AG08396 (cell line): Measurements from ENCODE around the gene ZNF8.
A peak's percentile ranks its signal among the peaks of the same experiment; 100 is the strongest.
"Not testable (repeated sequence)": the region's sequence is repeated elsewhere in the genome, so short reads cannot be mapped to it uniquely, and the experiment has no call there.

Experiments
- DNase-seq: peaks from one replicate; pipeline ENCODE4 v3.0.0; 2012; ENCODE audit warnings: low spot score, mixed read lengths

The ZNF8 gene

GRCh38 chr19:58278541-58279041 lies at the start of gene ZNF8:
Gene ZNF8, plus strand, starts transcription at chr19:58278955. Its CDS starts 127 bp downstream, at chr19:58279082.
- DNase-seq = peak; percentile 99

DNA sequence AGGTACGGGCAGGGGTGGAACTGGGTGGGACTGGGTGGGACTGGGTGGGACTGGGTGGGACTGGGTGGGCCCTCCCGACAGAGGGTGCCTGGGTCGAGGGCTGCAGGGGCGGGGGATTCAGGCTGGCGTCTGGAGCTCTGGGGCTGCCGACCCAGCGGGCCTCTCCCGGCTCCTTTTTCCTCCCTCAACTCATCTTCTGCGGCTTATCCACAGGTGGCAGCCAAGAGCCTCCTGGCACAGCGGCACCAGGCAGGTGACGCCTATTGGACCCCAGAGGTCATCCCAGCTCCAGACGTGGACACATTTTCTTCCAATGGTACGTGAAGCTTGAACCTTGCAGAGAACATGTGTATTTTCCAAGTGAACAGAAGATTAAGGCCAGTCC lies 49.5 kb upstream of the ZNF8 start:
- peak; percentile 50 for DNase-seq

GRCh38 chr19:58237324-58237723 lies 41.4 kb upstream of the ZNF8 start:
- no peak for DNase-seq

- no peak for DNase-seq
Measured at GRCh38 chr19:58243351-58243750, 35.4 kb upstream of the ZNF8 start.

GRCh38 chr19:58248886-58249285 lies 29.9 kb upstream of the ZNF8 start:
- no peak for DNase-seq

GRCh38 chr19:58252102-58252685 lies 26.6 kb upstream of the ZNF8 start:
- no peak for DNase-seq

DNA sequence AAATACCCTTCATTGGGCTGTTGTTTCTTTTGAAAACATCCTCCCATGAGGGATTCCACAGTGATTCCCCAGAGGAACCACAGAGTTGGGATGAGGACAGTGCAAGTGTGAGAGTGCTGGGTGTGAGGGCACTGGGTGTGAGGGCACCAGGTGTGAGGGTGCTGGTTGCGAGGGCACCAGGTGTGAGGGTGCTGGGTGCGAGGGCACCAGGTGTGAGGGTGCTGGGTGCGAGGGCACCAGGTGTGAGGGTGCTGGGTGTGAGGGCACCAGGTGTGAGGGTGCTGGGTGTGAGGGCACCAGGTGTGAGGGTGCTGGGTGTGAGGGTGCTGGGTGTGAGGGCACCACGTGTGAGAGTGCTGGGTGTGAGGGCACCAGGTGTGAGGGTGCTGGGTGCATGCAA lies 20.5 kb upstream of the ZNF8 start:
- DNase-seq = not testable (repeated sequence)

DNA sequence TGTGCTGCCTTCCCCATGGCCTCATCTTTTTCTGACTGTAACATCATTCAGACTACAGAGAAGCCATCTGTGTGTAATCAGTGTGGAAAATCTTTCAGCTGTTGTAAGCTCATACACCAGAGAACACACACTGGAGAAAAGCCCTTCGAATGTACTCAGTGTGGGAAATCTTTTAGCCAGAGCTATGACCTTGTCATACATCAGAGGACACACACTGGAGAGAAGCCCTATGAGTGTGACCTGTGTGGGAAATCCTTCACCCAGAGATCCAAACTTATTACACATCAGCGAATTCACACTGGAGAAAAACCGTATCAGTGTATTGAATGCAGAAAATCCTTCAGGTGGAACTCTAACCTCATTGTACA lies 17.2 kb upstream of the ZNF8 start:
- no peak for DNase-seq

DNA sequence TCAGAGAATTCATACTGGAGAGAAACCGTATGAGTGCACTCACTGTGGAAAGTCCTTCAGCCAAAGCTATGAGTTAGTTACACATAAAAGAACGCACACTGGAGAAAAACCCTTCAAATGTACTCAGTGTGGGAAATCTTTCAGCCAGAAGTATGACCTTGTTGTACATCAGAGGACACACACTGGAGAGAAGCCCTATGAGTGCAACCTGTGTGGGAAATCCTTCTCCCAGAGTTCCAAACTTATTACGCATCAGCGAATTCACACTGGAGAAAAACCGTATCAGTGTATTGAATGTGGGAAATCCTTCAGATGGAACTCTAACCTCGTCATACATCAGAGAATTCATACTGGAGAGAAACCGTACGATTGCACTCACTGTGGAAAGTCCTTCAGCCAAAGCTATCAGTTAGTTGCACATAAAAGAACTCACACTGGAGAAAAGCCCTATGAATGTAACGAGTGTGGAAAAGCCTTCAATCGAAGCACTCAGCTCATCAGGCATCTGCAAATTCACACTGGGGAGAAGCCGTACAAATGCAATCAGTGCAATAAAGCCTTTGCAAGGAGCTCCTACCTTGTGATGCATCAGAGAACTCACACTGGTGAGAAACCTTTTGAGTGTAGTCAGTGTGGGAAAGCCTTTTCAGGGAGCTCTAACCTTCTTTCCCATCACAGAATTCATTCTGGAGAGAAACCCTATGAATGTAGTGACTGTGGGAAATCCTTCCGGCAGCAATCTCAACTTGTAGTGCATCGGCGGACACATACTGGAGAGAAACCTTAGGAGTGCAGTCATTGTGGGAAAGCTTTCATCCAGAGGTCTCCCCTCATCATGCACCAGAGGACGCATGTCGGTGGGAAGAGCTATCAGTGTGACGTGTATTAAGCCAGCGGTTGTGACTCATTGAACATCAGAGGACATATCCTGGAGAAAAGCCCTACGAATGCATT lies 16.5 kb upstream of the ZNF8 start:
- no peak for DNase-seq

DNA sequence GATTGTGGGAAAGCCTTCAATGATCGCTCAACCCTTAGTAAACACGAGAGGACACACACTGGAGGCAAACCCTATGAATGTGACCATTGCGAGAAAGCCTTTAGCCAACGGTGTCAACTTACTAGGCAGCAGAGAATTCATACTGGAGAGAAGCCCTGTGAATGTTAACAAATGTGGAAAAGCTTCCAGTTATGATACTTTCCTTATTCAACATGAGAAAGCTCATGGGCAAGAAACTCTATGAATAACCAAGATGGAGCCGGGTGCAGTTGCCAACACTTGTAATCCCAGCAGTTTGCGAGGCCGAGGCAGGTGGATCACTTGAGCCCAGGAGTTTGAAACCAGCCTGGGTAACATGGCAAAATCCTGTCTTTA lies 15.8 kb upstream of the ZNF8 start:
- no peak for DNase-seq

DNA sequence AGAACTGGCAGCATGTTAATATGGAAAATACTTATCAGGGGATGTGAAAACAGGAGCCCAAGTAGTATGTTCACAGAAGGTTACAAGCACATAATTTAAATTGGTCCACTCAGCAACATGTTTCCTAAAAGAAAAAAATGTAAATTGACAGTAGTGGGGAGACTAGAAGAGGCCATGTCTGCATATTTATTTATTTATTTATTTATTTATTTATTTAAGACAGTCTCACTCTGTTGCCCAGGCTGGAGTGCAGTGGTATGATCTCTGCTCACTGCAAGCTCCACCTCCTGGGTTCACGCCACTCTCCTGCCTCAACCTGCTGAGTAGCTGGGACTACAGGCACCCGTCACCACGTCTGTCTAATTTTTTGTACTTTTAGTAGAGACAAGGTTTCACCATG lies 13.7 kb upstream of the ZNF8 start:
- DNase-seq = no peak

DNA sequence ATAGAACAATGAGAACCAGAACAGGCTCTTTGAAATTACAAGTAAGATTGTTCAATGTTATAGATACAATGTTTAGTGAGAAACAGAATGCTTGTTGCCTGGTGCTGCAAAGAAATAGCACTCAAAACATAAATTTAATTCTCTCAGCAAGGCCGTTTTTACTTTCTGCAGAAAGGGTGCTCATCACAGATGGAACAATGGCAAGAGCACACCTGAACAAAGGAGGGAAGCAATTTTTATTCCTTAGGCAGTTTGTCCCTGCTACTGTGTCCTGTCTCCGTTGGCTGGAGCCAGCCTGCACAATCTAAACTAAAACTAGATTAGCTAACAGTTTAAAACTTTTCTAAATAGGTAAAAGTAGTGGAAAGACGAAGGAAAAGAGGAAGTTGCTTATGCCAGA lies 10.4 kb upstream of the ZNF8 start:
- DNase-seq = no peak

DNA sequence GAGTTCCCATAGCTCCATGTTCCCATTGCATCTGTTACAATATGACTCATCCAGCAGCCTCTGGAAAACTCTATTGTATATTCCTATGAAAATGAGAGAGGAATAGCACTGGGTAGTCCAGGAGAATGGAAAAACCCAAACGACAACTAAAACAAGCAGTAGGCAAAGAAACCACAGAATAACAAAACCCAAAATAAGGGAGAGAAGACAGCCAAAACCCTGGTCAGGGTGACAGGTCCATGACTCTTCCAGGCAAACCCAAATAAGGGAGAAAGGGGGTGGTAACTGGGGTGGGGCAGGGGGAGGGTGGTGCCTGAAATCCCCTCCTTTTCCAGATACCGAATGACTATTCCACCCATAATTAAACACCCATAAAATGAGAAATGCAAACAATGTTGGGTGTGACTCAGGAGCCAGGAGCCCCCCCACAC lies 4.0 kb upstream of the ZNF8 start:
- DNase-seq = no peak

DNA sequence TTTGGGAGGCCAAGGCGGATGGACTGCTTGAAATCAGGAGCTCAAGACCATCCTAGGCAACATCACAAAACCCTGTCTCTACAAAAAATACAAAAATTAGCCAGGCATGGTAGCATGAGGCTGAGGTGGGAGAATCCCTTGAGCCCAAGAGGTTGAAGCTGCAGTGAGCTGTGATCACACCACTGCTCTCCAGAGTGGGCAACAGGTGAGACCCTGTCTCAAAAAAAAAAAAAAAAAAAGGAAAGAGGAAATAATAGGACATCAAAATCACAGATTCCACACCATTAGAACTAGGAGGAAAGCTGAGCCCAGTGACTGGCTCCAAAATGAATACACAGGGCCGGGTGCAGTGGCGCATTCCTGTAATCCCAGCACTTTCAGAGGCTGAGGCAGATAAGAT lies 3.2 kb upstream of the ZNF8 start:
- DNase-seq = no peak

GRCh38 chr19:58277197-58277596 lies 1.6 kb upstream of the ZNF8 start:
- DNase-seq = no peak

GRCh38 chr19:58277748-58278540 lies 811 bp upstream of the ZNF8 start:
- no peak for DNase-seq

- peak; percentile 82 for DNase-seq
Measured at GRCh38 chr19:58279042-58279924, 528 bp downstream of the ZNF8 start.

GRCh38 chr19:58279925-58280316 lies 1.2 kb downstream of the ZNF8 start:
- no peak for DNase-seq

DNA sequence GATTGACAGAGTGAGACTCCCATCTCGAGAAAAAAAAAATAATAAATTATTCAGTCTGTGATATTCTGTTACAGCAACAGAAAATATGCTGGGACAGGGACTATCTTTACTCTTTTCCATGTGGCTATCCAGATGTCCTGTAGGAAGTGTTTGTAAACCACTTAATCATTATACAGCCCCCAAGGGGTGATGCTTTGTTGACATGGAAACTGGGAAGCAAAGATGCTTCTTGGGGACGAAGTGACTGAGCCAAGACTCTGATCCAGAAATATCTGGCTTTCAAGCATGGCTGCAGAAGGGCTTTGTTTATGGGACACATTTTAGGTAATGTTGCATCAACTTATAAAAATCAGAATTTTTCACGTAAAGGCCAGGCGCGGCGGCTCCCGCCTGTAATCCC lies 5.4 kb downstream of the ZNF8 start:
- no peak for DNase-seq

- DNase-seq = no peak
Measured at GRCh38 chr19:58291943-58292342, 13.2 kb downstream of the ZNF8 start.

GRCh38 chr19:58294743-58295374 lies 16.1 kb downstream of the ZNF8 start:
- no peak for DNase-seq
